ENCODE data around the gene ELOVL5.

DNA sequence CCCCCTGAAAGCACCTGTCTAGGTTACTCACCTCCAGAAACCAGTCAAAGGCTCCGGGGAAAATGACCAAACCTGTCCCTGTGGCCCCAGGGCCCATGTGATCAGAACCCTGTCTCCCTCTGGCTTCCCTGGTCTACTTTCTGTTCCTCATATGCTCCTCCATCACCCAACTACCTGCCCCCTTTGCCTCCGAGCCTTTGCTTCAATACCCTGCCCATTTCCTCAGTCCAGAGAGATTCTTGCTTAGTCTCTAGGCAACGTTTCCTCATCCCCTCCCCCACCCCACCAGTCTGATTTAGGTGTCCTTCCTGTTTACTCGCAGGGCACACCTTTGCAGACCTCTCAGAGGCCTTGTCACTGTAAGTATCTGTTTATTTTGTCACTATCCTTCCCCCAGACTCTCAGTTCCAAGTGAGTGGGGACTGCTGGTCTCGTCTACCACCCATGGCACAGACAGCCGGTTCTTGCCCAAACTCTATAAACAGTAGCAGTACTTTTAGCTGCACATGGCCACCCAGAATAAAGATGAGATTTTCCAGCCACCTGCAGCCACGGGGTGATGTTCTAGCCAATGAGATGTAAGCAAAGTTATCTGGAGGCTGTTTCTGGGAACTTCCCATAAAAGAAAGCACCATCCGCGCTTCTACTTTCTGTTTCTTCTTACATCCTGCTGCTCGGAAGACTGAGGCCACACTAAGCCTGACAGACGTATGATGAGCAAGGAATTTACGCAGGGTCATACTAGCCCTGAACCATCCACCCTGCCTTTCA is 13.3 kb downstream of the ELOVL5 start:
- TF ChIP-seq, protein P1, sequence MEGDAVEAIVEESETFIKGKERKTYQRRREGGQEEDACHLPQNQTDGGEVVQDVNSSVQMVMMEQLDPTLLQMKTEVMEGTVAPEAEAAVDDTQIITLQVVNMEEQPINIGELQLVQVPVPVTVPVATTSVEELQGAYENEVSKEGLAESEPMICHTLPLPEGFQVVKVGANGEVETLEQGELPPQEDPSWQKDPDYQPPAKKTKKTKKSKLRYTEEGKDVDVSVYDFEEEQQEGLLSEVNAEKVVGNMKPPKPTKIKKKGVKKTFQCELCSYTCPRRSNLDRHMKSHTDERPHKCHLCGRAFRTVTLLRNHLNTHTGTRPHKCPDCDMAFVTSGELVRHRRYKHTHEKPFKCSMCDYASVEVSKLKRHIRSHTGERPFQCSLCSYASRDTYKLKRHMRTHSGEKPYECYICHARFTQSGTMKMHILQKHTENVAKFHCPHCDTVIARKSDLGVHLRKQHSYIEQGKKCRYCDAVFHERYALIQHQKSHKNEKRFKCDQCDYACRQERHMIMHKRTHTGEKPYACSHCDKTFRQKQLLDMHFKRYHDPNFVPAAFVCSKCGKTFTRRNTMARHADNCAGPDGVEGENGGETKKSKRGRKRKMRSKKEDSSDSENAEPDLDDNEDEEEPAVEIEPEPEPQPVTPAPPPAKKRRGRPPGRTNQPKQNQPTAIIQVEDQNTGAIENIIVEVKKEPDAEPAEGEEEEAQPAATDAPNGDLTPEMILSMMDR (conservative IDR thresholded peaks at IDR 0.05; ENCODE audit: low read length), result no peak
- no peak for TF ChIP-seq EZH2phosphoT487 (IDR thresholded peaks at IDR 0.05; ENCODE audit: borderline replicate concordance)

Data from Loucy (cell line).